MM.1S (cell line): ENCODE results near the gene COL24A1.
"Not testable (repeated sequence)": the region's sequence is repeated elsewhere in the genome, so short reads cannot be mapped to it uniquely, and the experiment has no call there.

ENCODE experiments used
- CTCF ChIP-seq: fragments of 300-600 bp; sonication (generic); IDR thresholded peaks from 2 replicates; pipeline ENCODE4 v1.5.1; 2016; ENCODE audit warnings: antibody characterized with exemption, low read length, mixed read lengths
- EZH2 ChIP-seq: fragments of 300-600 bp; sonication (generic); optimal IDR thresholded peaks from 2 replicates; pipeline ENCODE3; 2017; ENCODE audit warnings: low read depth, mild to moderate bottlenecking, antibody characterized with exemption, low read length, mixed read lengths
- EZH2phosphoT487 ChIP-seq: fragments of 300-600 bp; sonication (generic); IDR thresholded peaks from 2 replicates; pipeline ENCODE4 v1.6.1; 2018; ENCODE audit warnings: antibody characterized with exemption, low read length

- TF ChIP-seq CTCF, EZH2phosphoT487, EZH2: not testable (repeated sequence)
These were observed 442.0 kb downstream of the COL24A1 start for GRCh38 chr1:85714418-85715114.
